Ramos (cell line): ENCODE results near the gene PPIG.
"Not testable (repeated sequence)": the region's sequence is repeated elsewhere in the genome, so short reads cannot be mapped to it uniquely, and the experiment has no call there.

ENCODE experiments used
- in situ Hi-C: fragments of 300-500 bp; cut with MboI; formaldehyde crosslinking; loops from one replicate; pipeline ENCODE4 v1.14.3; 2022; ENCODE audit warnings: low sequenced_read_pairs; ENCODE audit not compliant: unreplicated experiment

Gene PPIG

DNA sequence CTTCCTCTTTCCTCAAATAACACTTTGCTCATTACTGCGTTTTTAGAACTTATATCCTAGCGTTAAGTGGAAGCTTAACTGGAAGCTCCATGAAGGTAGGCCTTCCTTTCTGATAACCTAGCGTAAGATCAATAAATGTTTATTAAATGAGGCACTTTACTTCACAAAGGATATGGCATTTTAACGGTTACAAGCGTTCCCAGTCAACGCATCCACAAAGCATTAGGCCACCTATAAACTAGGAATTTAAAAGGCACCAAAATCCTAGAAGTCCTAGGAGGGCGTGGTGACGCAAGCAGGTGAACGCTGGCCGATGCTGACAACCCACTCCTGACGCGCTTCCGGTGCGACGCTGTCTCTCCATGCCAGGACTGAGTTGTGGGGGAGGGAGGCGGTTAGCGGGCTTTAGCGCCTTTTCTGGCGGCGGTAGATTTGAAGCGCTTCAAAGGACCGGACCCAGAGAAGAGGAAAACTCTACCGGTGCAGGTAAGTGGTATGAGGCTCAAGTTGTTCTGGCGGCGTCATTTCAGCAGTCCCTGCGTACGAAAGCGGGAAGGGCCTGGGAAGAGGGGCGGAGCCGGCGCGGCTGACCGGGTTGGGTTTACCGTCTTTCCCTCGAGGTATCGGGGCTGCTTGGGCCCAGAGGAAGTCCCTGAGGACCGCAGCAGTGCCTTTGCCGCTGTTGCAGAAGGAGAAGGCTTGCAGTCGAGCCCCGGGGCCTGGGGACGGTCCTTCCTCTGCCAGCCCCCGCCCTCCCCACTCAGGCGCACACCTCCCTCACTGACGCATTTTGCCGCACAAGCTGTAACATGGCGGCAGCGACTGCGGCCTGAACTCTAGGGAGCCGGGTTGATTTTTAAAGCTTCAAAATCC, at the start of gene PPIG:
PPIG (plus strand) TSS at position 347 of the 873 bp plus-strand sequence. CDS start 19,691 bp downstream, outside the sequence.
- in situ Hi-C loops: no loop called here

DNA sequence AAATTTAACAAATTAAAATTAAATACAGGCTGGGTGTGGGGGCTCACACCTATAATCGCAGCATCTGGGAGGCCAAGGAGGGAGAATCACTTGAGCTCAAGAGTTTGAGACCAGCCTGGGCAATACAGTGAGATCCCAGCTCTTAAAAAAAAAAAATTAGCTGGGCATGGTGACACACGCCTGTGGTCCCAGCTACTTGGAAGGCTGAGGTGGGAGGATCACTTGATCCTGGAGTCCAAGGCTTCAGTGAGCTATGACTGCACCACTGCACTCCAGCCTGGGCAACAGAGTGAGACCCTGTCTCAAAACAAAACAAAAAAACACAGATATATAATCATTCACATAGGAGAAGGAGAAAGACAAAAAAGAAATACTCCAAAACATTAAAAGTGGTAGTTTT, 44.7 kb upstream of the PPIG start:
- in situ Hi-C loops: loop anchor here (10.0 kb wide), 1 partner anchor 385 kb away; no protein-coding TSS in a partner anchor

DNA sequence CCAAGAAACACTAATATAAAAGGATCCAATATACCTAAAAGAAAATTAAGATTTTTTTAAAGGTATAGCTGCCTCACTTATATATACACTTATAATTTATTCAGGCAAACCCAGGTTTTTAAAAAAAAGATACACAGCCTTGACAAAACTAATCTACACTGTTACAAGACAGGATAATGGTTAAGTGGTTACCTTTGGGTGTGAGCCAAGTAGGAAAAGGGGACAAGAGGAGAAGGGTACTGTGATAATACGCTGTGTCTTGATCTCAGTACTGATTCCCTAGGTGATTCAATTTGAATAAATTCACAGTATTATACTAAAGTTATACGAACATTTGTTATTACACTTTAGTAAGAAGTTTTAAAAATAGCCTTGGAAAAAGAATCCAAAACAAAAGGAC, 44.0 kb upstream of the PPIG start:
- in situ Hi-C loops: no loop called here

DNA sequence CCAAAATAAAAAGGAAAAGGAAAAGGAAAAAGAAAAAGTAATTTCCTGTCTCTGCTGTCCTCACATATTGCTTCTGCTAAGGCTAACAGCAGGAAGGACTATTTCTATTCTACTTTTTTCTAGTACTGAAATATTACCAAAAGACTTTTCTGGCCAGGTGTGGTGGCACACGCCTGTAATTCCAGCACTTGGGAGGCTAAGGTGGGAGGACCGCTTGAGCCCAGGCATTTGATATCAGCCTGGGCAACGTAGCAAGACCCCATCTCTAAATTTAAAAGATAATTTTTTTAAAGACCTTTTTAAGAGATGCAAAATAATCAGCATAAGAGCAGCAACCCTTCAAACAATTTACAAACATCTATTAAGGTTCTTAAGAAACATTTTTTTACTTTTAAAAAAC, 41.7 kb upstream of the PPIG start:
- in situ Hi-C loops: no loop called here

DNA sequence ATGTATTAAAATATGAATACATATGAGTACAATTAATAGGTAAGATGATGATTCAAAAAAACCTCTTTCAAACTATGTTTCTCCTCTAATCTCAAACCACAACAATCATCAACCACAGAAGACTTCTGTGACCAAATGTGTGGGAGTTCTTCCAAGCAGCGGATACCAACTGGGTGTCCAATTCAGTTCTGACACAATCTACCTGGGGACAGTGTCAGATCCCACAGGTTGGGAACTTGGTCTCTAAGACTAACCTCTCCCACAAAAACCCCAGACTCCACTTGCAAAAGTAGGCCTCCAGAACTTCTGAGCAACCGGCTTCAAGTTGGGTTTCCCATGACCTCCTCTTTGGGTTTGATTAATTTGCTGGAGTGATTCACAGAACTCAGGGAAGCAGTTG, 37.4 kb upstream of the PPIG start:
- in situ Hi-C loops: no loop called here

DNA sequence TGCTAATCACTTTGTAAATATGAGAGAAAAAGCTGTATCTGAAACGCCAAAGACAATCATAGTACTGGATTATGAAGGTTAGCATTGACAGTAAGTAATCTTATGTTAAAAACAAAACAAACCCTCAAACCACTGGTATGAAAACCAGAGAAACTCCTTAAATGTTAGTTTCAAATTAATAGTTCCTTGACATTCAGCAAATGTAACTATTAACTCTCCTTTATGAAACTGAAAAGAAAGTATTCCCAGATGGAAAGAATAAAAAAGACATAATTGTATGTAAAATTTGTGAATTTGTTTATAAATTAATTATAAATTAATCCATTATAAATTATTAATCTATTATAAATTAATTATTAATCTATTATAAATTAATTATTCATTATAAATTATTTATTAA, 22.8 kb upstream of the PPIG start:
- in situ Hi-C loops: no loop called here

DNA sequence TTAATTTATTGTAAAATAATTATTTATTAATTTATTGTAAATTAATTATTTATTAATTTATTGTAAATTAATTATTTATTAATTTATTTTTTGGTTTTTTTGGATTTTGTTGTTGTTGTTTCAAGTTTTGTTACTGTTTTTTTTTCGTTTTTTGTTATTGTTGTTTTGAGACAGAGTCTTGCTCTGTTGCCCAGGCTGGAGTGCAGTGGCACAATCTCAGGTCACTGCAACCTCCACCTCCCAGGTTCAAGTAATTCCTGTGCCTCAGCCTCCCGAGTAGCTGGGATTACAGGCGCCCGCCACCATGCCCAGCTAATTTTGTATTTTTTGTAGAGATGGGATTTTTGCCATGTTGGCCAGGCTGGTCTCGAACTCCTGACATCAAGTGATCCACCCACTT, 22.1 kb upstream of the PPIG start:
- in situ Hi-C loops: not testable (repeated sequence)

DNA sequence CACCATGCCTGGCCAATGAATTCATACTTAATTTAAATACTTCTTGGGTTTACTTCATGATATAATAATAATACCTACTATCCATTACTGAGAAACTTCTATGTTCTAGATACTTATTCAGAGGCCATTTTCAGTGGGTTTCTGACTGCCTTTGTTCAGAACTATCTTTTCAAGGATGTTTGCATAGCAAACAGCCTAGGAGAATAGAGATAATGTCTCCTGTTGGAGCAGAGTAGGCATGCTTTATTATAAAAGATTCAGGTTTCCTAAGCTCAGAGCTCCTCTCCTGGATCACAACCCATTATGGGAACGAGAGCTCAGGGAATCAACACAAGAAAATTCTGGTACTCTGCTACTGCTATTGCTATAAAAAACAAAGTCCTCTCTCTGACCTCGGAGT, 21.6 kb upstream of the PPIG start:
- in situ Hi-C loops: no loop called here

DNA sequence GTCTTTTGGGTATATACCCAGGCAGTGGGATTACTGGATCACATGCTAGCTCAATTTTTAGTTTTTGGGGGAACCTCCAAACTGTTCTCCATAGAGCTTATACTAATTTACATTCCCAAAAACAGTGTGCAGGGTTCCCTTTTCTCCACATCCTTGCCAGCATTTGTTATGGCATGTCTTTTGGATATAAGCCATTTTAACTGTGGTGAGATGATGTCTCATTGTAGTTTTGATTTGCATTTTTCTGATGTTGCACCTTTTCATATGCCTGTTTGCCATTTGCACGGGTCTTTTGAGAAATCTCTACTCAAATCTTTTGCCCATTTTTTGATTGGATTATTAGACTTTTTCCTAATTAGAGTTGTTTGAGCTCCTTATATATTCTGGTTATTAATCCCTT, 18.5 kb upstream of the PPIG start:
- in situ Hi-C loops: no loop called here

DNA sequence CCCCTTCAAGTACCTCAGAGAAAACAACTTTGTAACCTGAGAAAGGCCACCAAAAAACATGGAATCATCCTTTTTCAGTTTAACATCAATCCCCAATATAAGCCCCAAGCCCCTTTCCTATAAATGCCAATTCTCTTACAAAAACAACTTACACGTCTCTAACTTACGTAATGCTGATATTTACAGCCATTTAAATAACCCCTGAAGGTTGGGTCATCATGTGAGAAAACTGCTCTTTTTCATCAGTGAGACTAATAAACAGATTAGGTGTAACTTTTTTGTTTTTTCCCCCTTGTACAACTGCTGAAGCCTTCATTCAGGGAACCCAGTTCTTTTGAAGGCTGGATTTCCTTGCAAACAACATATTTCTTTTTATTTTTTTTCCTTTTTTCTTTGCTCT, 14.2 kb upstream of the PPIG start:
- in situ Hi-C loops: no loop called here

DNA sequence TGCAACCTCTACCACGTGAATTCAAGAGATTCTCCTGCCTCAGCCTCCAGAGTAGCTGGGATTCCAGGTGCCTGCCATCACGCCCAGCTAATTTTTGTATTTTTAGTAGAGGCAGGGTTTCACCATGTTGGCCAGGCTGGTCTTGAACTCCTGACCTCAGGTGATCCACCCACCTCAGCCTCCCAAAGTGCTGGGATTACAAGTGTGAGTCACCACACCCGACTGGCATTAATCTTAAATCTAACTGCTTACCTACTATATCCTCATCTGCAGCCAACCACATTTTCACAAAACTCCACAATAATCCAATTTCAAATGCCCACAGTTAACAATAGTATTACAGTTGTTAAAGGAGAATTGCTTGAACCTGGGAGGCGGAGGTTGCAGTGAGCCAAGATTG, 13.4 kb upstream of the PPIG start:
- in situ Hi-C loops: not testable (repeated sequence)

DNA sequence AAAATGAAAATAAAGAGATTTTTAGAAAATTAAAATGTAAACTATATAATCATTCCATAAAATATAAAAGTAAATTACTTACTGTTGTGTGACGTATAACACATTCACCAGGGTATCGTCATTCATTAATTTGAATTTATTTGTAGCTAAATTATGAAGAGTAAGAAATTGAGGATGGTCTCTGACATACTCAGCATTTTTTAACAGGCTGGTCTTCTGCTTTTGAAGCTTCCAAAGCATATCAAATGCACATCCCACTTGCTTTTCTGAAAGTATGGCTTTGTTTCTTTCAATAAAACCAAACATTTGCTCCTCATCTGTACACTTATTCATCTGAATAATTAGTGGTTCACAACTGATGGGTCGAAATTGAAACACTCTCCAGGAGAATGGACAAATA, 12.6 kb upstream of the PPIG start:
- in situ Hi-C loops: no loop called here

DNA sequence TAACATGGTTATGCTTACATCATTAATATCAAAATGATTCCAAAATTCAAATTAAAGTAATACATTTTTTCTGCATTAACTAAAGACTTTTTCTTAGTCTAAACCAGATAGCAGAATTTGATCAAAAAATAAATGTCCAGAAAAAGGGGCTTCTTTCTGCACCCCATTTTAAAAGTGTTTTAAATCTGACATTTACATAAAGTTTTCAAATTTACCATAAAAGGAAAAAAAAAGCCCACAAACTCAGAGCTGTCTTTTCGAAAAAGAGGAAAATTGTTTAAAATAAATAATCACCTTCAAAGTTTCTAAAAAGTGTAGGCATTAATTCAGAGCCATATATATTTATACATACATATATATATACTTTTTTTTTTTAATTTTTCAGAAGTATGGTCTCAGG, 12.0 kb upstream of the PPIG start:
- in situ Hi-C loops: no loop called here

DNA sequence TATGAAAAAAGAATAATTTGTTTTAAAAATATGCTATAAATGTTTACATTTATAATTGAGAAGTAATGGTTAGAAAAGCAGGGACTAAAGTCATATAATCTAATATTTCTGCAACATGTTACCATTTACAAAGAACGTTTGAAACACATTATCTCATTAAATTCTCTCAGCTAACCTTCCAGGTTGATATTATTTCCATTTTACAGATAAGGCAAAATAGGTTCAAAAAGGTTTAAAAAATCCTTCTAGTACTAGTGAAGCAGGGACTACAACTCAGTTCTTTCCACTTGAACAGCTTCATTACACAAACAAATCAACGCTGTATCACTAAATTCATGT, 11.4 kb upstream of the PPIG start:
- in situ Hi-C loops: no loop called here

DNA sequence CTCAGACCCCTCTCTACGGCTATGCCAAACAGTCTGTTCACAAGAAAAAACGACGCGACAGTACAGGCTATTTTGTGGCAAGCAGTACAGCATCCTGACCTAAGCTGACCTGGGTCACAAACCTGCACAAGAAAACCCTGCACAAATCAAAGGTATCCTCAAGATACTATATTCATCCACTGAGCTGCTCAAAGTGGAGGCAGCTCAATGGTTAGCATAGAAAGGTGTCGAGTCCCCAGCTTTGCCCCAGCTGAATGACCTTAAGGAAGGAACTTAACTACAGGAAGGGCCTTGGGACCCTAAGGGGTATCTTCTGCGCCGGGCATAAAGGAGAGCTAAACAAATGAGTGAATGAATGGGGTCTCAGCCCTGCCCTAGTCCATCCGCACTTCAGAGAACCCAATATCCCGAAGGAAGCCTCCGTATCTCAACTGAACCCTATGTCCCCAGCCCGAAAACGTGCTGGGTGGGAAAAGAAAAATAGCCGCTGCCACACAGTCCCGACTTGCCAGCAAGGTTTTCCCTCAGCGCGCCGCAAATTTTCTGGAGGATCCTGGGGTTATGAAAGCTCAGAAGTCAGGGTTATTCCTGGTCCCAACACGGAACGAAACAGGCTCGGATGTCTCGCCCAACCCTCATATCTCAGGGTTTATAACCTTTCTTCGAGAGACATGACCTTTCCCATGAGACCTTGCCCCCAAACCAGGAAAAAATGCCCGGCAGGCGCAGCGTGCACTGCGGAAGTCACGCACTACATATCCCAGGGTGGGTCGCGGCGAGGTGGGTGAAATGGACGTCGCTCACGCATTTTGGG, 10.8 kb upstream of the PPIG start, which contains the start of gene FASTKD1:
FASTKD1 (minus strand) TSS at position 706 of the 814 bp plus-strand sequence. CDS start 1,836 bp downstream, outside the sequence.
- in situ Hi-C loops: no loop called here

DNA sequence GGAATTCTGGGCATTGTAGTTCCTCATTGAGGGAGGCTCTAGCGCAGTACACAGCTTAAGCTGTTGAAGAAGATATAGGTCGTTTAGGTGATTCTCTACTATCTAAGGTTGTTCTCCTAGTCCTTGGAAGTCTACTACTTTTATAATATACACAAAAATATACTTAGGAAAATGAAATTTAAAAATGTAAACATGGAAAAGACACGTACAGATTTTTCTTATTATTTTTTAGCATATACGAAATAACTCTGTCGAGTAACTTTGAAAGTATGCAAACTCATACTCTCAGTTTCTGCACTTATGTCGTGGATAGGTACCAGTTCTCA, 10.2 kb upstream of the PPIG start:
- in situ Hi-C loops: no loop called here

DNA sequence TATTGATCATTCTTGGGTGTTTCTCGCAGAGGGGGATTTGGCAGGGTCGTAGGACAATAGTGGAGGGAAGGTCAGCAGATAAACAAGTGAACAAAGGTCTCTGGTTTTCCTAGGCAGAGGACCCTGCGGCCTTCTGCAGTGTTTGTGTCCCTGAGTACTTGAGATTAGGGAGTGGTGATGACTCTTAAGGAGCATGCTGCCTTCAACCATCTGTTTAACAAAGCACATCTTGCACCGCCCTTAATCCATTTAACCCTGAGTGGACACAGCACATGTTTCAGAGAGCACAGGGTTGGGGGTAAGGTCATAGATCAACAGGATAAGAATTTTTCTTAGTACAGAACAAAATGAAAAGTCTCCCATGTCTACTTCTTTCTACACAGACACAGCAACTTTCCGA, 9.6 kb upstream of the PPIG start:
- in situ Hi-C loops: not testable (repeated sequence)

DNA sequence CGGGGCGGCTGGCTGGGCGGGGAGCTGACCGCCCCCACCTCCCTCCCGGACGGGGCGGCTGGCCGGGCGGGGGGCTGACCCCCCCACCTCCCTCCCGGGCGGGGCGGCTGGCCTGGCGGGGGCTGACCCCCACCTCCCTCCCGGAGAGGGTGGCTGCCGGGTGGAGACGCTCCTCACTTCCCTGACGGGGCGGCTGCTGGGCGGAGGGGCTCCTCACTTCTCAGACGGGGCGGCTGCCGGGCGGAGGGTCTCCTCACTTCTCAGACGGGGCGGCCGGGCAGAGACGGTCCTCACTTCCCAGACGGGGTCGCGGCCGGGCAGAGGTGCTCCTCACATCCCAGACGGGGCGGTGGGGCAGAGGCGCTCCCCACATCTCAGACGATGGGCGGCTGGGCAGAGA, 8.9 kb upstream of the PPIG start:
- in situ Hi-C loops: not testable (repeated sequence)

DNA sequence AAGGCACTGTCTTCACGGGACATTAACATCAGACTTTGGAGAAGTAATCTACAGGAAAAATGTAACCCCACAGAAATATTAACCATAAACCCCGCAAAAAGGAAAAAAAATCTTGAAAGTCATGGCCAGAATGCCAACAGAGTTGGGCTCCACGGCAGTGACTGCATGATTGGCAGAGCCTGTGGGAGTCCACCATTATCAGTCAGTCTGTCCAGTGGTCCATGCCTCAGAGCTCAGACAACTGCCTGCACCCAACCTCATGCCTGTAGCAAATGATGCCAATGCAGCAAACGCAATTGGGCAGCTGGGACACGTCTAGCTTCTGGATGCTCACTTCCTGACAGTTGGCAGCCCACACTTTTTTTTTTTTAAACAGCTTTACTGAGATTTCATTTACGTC, 5.1 kb upstream of the PPIG start:
- in situ Hi-C loops: no loop called here

DNA sequence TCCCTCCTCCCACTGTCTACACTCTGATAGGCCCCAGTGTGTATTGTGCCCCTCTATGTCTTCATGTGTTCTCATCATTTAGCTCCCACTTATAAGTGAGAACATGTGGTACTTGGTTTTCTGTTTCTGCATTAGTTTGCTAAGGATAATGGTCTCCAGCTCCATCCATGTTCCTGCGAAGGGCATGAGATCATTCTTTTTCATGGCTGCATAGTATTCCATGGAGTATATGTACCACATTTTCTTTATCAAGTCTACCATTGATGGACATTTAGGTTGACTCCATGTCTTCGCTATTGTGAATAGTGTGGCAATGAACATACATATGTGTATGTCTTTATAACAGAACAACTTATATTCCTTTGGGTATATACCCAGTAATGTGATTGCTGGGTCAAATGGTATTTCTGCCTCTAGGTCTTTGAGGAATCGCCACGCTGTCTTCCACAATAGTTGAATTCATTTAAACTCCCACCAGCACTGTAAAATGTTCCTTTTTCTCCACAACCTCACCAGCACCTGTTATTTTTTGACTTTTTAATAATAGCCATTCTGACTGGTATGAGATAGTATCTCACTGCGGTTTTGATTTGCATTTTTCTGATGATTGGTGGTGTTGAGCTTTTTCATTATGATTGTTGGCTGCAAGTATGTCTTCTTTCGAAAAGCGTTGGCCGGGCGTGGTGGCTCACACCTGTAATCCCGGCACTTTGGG, 1.4 kb upstream of the PPIG start:
- in situ Hi-C loops: not testable (repeated sequence)

DNA sequence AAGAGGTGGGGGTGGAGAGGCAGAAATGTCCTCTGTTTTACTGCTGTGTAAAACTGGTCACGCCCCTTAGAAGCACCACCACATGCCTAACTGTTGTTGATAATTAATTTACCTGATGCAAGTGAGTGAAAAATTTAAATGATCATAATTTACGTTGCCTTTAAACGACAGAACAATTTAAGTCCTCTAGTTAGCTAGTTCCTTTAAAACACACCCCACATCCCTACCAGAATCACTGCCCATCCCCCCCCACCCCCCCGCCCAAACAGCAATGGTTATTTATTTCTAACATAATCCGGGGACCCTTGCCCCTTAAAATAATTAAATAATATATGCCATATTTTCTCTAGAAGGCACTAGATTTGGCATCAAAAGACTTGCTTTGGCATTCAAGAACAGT, 633 bp upstream of the PPIG start:
- in situ Hi-C loops: no loop called here
